ENCODE measurements around the gene DAD1.

DNA sequence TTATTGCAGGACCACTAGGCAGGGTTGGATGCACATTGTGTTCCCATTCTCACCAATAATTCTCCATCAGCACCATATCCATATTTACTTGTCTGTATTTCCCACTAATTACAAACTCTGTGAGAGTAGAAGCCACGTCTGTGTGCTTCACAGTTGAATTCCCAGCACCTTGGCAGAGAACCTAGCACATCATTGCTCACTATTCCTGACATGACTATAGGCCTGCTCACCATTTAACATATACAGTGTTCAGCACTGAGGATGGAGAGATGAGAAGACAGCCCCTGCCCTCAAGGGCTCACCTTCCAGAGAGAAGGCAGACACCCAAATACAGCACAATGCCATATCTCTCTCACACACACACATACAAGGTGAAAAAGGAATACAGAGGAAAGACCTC is 5.0 kb downstream of the DAD1 start:
- no peak for TF ChIP-seq POLR2A (IDR thresholded peaks at IDR 0.05)
- TF ChIP-seq, protein P1, sequence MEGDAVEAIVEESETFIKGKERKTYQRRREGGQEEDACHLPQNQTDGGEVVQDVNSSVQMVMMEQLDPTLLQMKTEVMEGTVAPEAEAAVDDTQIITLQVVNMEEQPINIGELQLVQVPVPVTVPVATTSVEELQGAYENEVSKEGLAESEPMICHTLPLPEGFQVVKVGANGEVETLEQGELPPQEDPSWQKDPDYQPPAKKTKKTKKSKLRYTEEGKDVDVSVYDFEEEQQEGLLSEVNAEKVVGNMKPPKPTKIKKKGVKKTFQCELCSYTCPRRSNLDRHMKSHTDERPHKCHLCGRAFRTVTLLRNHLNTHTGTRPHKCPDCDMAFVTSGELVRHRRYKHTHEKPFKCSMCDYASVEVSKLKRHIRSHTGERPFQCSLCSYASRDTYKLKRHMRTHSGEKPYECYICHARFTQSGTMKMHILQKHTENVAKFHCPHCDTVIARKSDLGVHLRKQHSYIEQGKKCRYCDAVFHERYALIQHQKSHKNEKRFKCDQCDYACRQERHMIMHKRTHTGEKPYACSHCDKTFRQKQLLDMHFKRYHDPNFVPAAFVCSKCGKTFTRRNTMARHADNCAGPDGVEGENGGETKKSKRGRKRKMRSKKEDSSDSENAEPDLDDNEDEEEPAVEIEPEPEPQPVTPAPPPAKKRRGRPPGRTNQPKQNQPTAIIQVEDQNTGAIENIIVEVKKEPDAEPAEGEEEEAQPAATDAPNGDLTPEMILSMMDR (IDR thresholded peaks at IDR 0.05): no peak
- TF ChIP-seq POLR2AphosphoS5 (IDR thresholded peaks at IDR 0.05): no peak

Data from sigmoid colon (tissue), 4 donors.